Neuronal stem cell (in vitro differentiated cells): Measurements from ENCODE around the gene FBXL20.
A peak's percentile ranks its signal among the peaks of the same experiment; 100 is the strongest.

Experiments
- DNase-seq: peaks from one replicate; pipeline ENCODE4 v3.0.0-alpha.2; 2013; ENCODE audit warnings: low spot score
- H2AFZ ChIP-seq: one replicate; pipeline ENCODE4 v1.6.1; 2013; ENCODE audit warnings: mild to moderate bottlenecking, low read length, inconsistent platforms
- H2AK5ac ChIP-seq: 2 replicates; pipeline ENCODE4 v1.6.1; 2013; ENCODE audit warnings: low read depth, mild to moderate bottlenecking, inconsistent platforms, low read length, moderate library complexity, mixed read lengths
- H2BK120ac ChIP-seq: 2 replicates; pipeline ENCODE4 v1.6.1; 2013; ENCODE audit warnings: low read depth, mild to moderate bottlenecking, inconsistent platforms, low read length, moderate library complexity, mixed read lengths
- H2BK12ac ChIP-seq: one replicate; pipeline ENCODE4 v1.6.1; 2013; ENCODE audit warnings: low read length, inconsistent platforms
- H2BK15ac ChIP-seq: 2 replicates; pipeline ENCODE4 v1.6.1; 2013; ENCODE audit warnings: mild to moderate bottlenecking, low read length, inconsistent platforms, mixed read lengths
- H2BK5ac ChIP-seq: one replicate; pipeline ENCODE4 v1.6.1; 2013; ENCODE audit warnings: inconsistent platforms, mild to moderate bottlenecking, low read length, moderate library complexity
- H3K14ac ChIP-seq: one replicate; pipeline ENCODE4 v1.6.1; 2013; ENCODE audit warnings: low read length, inconsistent platforms
- H3K18ac ChIP-seq: 2 replicates; pipeline ENCODE4 v1.6.1; 2013; ENCODE audit warnings: low read length, inconsistent platforms
- H3K23ac ChIP-seq: 2 replicates; pipeline ENCODE4 v1.6.1; 2013; ENCODE audit warnings: low read depth, mild to moderate bottlenecking, mixed read lengths, low read length, inconsistent platforms; ENCODE audit not compliant: poor library complexity
- H3K27ac ChIP-seq: replicated peaks from 3 replicates; pipeline ENCODE4 v1.5.1; 2013; ENCODE audit warnings: low read length, inconsistent platforms
- H3K27me3 ChIP-seq, 3 experiments: 2 replicates each; pipeline ENCODE4 v1.6.1; 2013; ENCODE audit warnings: low read length in 3 of 3, mild to moderate bottlenecking in 2 of 3, inconsistent platforms in 1 of 3, low read depth in 1 of 3, mixed read lengths in 1 of 3, moderate library complexity in 1 of 3; ENCODE audit not compliant: control insufficient read depth in 3 of 3, insufficient read depth in 3 of 3
- H3K36me3 ChIP-seq, 2 donors: replicated peaks in 1 of 2; 2 replicates each; pipeline ENCODE4 v1.6.1; 2013; ENCODE audit warnings: low read length in 2 of 2; ENCODE audit not compliant: control insufficient read depth in 2 of 2, insufficient read depth in 2 of 2
- H3K4ac ChIP-seq: 2 replicates; pipeline ENCODE4 v1.6.1; 2013; ENCODE audit warnings: inconsistent platforms, mild to moderate bottlenecking, low read length, moderate library complexity
- H3K4me1 ChIP-seq, 2 donors: 1 replicate in 1 of 2; 2 replicates in 1 of 2; pipeline ENCODE4 v1.6.1; 2013; ENCODE audit warnings: low read length in 2 of 2, low read depth in 1 of 2; ENCODE audit not compliant: control insufficient read depth in 2 of 2, insufficient read depth in 1 of 2
- H3K4me2 ChIP-seq: one replicate; pipeline ENCODE4 v1.6.1; 2013; ENCODE audit warnings: mild to moderate bottlenecking, low read length, inconsistent platforms; ENCODE audit not compliant: insufficient read depth, poor library complexity, severe bottlenecking
- H3K4me3 ChIP-seq, 2 donors: 2 replicates each; pipeline ENCODE4 v1.5.1; 2013; ENCODE audit warnings: low read length in 2 of 2, mild to moderate bottlenecking in 2 of 2, inconsistent platforms in 1 of 2, moderate library complexity in 1 of 2
- H3K79me1 ChIP-seq: one replicate; pipeline ENCODE4 v1.6.1; 2013; ENCODE audit warnings: low read depth, mild to moderate bottlenecking, inconsistent platforms, low read length, moderate library complexity
- H3K9ac ChIP-seq: one replicate; pipeline ENCODE4 v1.6.1; 2013; ENCODE audit warnings: mild to moderate bottlenecking, low read depth, low read length, inconsistent platforms; ENCODE audit not compliant: poor library complexity
- H3K9me3 ChIP-seq, 2 donors: replicated peaks in 1 of 2; 2 replicates each; pipeline versions ENCODE3 to v1.6.1; 2013; ENCODE audit warnings: low read length in 2 of 2, mild to moderate bottlenecking in 2 of 2, inconsistent platforms in 1 of 2, low read depth in 1 of 2, mixed read lengths in 1 of 2, moderate library complexity in 1 of 2; ENCODE audit not compliant: control insufficient read depth in 2 of 2, insufficient read depth in 1 of 2
- H4K8ac ChIP-seq: one replicate; pipeline ENCODE4 v1.6.1; 2013; ENCODE audit warnings: low read depth, mild to moderate bottlenecking, inconsistent platforms, low read length, moderate library complexity
- H4K91ac ChIP-seq: one replicate; pipeline ENCODE4 v1.6.1; 2013; ENCODE audit warnings: low read length, low read depth, mild to moderate bottlenecking, inconsistent platforms; ENCODE audit not compliant: poor library complexity
- WGBS, 2 donors: extraction: QIAGEN DNeasy Blood & Tissue Kit; methylation state at CpG; one replicate each; pipeline ENCODE4 v1.1.7; 2013; ENCODE audit warnings: missing lambda C conversion rate in 2 of 2, mixed read lengths in 1 of 2; ENCODE audit not compliant: insufficient read length in 2 of 2, insufficient replicate concordance in 1 of 2; ENCODE audit errors: extremely low coverage in 2 of 2; 5-methylcytosine and 5-hydroxymethylcytosine counted together

Gene FBXL20

DNA sequence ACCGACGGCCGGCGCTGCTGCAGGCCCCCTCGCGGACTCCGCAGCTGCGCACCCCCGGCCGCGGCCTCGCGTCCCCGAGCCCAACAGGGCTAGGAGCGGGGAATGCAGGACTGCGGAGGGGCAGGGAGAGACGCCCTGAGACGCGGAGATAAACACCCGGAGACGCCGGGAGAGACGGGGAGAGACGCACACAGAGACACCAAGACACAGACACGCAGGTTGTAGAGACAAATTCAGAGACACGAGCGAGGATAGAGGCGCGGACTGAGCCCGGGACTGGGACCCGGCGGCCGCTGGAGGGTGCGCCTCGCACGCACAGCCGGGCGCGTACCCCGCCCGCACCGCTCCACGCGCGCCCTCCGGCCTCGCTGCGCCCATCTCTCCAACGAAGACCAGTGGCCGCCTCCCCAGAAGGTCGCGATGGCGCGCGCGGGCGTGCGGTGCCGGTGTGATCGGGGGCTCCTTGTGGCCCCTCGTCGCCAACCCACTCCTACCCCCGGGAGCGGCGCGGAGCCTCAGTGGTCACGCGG is 176.6 kb downstream of the FBXL20 start:
- Histone ChIP-seq H3K4me1 (peaks cover 8 to 13% of the 10 kb centered on the region in 2 donors), H3K36me3 (no peaks in the 10 kb centered on the region), H3K27me3 (peaks cover 16 to 64% (median 41%) of the 10 kb centered on the region in 3 experiments), H3K4ac (no peak overlapping the region), H2BK5ac (peak overlapping the region; percentile 27), H2AK5ac (peak overlapping the region; percentile 88), H3K79me1 (no peaks in the 10 kb centered on the region), H3K14ac (peak overlapping the region; percentile 60), H3K27ac (no peak overlapping the region), H3K9me3 (peaks cover 0 to 1% of the 10 kb centered on the region in 2 donors), H4K8ac (peak overlapping the region; percentile 76), H4K91ac (no peak overlapping the region), H2BK120ac (no peak overlapping the region), H3K18ac (peak overlapping the region; percentile 96), H2AFZ (peak overlapping the region; percentile 92), H2BK15ac (peak overlapping the region; percentile 96), H3K23ac (peak overlapping the region; percentile 90), H3K9ac (peak overlapping the region; percentile 75), H2BK12ac (peak overlapping the region; percentile 96), H3K4me2 (peak overlapping the region; percentile 94), H3K4me3 (peak overlapping the region; percentile 9 to 83)
- DNase-seq = no peak
- WGBS, 2 donors = no CpG with 5 or more reads among the region's 68 CpGs

DNA sequence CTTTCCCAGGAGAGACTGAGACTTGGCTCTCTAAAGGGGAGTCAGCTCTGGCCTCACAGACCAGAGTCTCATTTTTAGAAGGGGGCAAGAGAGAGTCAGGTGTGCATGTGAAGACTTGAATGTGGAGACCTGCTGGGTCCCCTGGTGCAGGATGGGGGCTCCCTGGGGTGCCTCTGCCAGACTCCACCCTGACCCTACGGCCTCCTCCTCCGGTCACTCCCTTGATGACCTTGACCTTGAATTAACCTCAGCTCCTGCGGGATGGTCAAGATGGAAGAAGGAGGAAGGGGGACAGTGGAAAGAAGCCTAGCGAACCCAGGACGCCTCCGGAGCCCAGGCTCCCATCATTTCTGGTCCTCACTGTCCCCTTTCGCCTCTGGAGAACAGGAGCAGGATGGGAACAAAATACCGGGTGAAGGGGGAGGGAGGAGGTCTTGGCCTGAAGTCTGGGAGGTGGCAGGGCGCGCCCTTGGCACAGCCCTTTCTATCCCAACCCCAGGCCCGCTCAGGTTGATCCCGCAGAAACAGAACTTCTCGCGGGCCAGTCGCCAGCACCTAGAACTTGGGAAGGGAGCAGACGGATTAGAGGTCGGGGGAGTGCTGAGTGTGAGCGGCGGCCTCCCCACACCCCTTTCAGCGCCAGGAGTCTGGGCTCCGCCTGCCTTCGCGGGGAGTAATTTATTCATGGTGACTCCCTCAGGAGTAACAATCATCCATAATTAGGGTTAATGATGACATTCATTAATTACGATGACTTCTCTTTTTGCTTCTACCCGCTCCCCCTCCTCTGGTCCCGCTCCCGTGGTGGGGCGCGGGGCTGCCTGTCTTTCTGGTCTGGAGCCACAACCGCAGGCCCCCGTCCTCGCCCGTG is 177.3 kb downstream of the FBXL20 start:
- peak overlapping the region; percentile 94 for H3K4me2 ChIP-seq
- no peak overlapping the region for H3K27ac ChIP-seq
- no peak overlapping the region for H4K8ac ChIP-seq
- H2BK12ac ChIP-seq = no peak overlapping the region
- no peaks in the 10 kb centered on the region for H3K36me3 ChIP-seq
- H3K14ac ChIP-seq = no peak overlapping the region
- H3K79me1 ChIP-seq = no peaks in the 10 kb centered on the region
- H3K23ac ChIP-seq = no peak overlapping the region
- H3K9ac ChIP-seq = no peak overlapping the region
- H3K9me3 ChIP-seq = peaks cover 0 to 1% of the 10 kb centered on the region in 2 donors
- H3K4me1 ChIP-seq = peaks cover 7% of the 10 kb centered on the region in 2 donors
- no peak overlapping the region for H2BK120ac ChIP-seq
- H4K91ac ChIP-seq = no peak overlapping the region
- peak overlapping the region; percentile 92 for H2AFZ ChIP-seq
- peak overlapping the region in 1 of 2 donors; percentile 5 for H3K4me3 ChIP-seq
- peak overlapping the region; percentile 77 for H2BK15ac ChIP-seq
- H2AK5ac ChIP-seq = no peak overlapping the region
- no peak for DNase-seq
- no CpG with 5 or more reads among the region's 33 CpGs for WGBS, 2 donors
- H2BK5ac ChIP-seq = peak overlapping the region; percentile 27
- H3K18ac ChIP-seq = peak overlapping the region; percentile 96
- no peak overlapping the region for H3K4ac ChIP-seq
- peaks cover 16 to 71% (median 45%) of the 10 kb centered on the region in 3 experiments for H3K27me3 ChIP-seq

DNA sequence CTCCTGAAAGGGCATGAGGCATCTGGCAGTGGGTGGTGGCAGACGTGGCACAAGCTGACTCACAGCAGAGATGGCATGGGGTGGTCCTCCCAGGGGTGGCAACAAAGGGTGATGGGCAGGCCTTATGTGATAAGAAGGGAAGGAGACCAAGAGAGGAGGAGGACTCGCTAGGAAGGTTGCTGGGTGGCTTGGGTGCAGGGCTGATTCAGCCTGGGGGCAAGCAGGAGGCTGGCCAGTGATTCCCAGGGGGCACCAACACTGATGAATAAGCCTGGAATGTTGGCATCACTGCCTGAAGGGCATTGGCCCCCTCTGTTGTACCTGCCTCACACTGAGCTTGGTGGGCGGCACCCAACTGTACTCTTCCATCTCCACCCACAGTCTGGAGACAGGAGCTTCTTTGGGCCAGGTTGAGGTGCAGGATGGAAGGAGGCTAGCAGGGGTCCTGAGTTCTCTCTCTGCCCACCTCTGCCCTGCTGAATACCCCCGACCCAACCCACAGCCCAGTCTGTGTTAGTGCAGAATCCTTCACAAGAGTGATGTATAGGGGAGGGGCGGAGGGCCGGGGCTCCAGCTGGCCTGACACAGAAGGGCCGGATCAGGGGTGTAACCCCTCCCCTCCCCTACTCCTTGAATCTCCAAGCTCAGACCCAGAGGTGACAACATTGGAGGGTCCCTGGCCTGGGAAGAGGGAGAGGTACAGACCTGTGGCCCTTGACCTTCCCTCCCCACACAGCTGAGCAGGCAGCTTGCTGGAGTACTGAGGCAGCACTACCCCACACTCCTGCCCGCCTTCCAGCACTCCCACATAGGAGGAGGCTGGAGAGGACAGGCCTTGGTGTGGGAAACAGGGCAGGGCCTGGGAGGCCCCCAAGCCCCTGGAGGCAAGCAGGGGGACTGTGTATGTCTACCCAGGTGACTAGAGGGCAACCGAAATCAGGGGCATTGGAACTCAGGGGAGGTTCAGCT is 178.3 kb downstream of the FBXL20 start:
- Histone ChIP-seq H3K4me2 (no peak overlapping the region), H2BK5ac (no peak overlapping the region), H3K27me3 (peaks cover 16 to 81% (median 52%) of the 10 kb centered on the region in 3 experiments), H2BK12ac (no peak overlapping the region), H3K9ac (no peak overlapping the region), H4K91ac (no peak overlapping the region), H3K4me1 (peaks cover 6 to 7% of the 10 kb centered on the region in 2 donors), H2BK15ac (no peak overlapping the region), H4K8ac (no peak overlapping the region), H3K36me3 (no peaks in the 10 kb centered on the region), H2AFZ (no peak overlapping the region), H3K79me1 (no peaks in the 10 kb centered on the region), H3K27ac (no peak overlapping the region), H3K9me3 (peaks cover 0 to 1% of the 10 kb centered on the region in 2 donors), H3K18ac (peak overlapping the region; percentile 18), H3K4me3 (no peak overlapping the region), H2BK120ac (no peak overlapping the region), H3K14ac (no peak overlapping the region), H3K4ac (no peak overlapping the region), H2AK5ac (peak overlapping the region; percentile 60), H3K23ac (no peak overlapping the region)
- WGBS, 2 donors = no CpG with 5 or more reads among the region's 9 CpGs
- no peak for DNase-seq
